Measurements from ENCODE around the gene GALNT7.

The GALNT7 gene

GRCh38 chr4:173365359-173365996 lies 196.9 kb downstream of the GALNT7 start:
- no peak for DNase-seq

DNA sequence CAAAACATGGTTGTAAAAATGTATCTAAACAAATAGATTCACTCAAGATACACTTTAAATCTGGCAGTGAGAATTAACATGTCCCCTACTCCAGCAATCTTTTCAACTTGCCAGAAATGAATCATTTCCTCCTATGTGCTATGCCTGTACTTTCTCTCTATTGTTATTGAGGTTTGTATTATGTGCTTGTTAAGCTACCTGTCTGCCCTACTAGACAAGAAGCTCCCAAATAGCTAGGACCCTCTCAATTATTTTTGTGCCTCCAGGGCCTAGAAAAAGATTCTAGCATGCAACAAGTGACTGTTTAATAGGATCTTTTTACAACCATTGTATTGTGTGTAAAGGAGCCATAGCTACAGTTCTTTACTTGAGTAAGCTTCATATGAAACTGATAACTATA lies 198.7 kb downstream of the GALNT7 start:
- no peak for DNase-seq

DNA sequence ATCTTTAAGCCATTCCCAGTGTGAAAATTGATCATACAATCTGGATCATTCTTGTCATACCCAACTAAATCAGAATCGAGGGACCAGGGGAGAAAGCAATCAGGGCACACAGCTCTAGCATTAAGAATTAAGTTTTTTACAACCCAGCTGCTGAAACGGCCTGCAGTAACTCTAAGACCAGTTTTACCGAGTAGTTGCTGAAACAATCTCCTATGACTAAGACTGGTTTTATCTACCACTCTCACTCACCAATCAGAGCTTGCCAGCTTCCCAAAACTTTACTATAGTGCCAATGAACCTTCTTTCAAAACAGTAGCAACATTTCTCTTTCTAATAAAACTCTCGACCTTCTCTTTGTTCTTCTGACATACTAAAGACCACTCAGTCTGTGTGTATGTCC lies 199.3 kb downstream of the GALNT7 start:
- no peak for DNase-seq

GRCh38 chr4:173370130-173370476 lies 201.5 kb downstream of the GALNT7 start:
- peak; percentile 67 for DNase-seq

DNA sequence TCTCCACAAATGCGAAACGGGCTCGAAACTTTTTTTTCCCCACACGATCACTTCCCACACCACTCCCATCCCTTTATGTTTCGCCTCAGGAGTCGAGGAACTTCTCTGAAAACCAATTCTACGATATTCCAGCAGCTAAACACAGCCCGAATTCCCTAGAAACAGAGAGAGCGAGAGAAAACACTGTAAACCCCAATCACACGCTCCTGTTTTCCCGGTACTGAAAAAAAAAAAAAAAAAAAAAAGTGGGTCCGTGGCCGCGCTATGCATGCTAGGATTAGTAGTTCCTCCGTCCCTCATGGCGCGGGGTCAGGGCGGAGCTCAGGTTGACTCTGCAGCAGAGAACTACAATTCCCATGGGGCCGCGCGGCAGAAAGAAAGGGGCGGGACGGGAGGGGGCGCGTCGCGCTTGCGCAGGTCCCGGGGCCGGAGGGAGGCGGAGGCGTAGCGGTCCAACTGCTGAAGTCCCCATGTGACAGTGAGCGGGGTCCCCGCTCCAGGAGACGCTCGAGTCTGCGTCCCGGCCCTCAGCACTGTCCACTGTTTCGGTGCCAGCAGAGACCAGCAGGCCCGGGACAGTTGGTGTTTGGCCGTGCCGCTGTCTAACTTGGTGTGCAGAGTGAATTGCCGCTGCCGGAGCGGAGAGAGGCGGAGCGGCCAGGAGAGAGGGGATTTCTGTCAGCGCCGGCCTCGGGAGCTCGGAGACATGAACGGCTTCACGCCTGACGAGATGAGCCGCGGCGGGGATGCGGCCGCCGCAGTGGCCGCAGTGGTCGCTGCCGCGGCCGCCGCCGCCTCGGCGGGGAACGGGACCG lies 202.1 kb downstream of the GALNT7 start, which contains the start of gene SAP30:
TSS of gene SAP30 (plus strand) at position 478 of the 815 bp plus-strand sequence. CDS start at position 707, 229 bp downstream.
- peak; percentile 97 for DNase-seq

DNA sequence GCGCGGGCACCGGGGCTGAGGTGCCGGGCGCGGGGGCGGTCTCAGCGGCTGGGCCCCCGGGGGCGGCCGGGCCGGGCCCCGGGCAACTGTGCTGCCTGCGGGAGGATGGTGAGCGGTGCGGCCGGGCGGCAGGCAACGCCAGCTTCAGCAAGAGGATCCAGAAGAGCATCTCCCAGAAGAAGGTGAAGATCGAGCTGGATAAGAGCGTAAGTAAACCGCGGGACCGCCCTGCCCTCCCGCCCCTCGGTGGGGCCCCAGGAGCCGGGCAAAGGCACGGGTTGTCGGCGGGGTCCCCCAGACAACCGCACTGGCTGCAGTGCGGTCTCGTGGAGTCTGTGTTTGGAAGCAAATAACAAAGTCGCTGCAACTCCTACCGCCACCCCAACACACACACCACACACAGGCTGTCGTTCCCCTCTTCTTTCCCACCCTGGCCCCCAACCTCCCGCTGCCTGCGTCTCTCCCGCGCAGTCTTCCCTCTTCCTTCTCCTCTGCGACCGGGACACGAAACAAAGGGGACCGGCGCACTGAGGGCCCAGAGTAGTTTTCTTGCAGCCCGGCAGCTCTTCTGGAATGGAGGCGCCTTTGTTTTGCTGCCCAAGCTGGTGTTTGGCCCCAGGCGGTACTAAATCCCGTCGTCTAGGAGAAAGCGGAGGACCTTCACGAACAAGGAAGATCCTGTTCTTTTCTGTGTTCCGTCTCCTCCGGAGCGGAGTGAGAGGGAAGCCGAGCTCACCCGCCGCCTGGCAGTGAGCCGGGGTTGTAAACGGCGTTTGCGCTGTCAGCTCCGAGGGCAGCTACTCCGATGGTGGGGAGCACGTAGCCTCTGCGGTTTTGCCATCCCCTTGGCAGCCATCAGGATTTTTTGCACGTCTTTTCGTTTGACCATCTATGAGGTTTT lies 202.9 kb downstream of the GALNT7 start:
- DNase-seq: peak; percentile 55

Data from stimulated activated CD4-positive, alpha-beta T cell treated with anti-CD3 and anti-CD28 coated beads, Interleukin-15, amount 100 ng/mL, for 24 hours (primary cell).